HG02642 (cell line): ENCODE results near the gene DACH1.
"Not testable (repeated sequence)": the region's sequence is repeated elsewhere in the genome, so short reads cannot be mapped to it uniquely, and the experiment has no call there.

Experiments used
- ATAC-seq: cut with Tn5 transposase; IDR thresholded peaks from one replicate; pipeline ENCODE4 v1.9.1; 2021; ENCODE audit warnings: mild to moderate bottlenecking; ENCODE audit not compliant: unreplicated experiment, poor library complexity

DACH1 gene

GRCh38 chr13:71786875-71787274 lies 80.1 kb downstream of the DACH1 start:
- ATAC-seq = no peak

- ATAC-seq = no peak
Measured at GRCh38 chr13:71785361-71785760, 81.6 kb downstream of the DACH1 start.

- ATAC-seq = no peak
Measured at GRCh38 chr13:71780546-71780945, 86.5 kb downstream of the DACH1 start.

- not testable (repeated sequence) for ATAC-seq
Measured at GRCh38 chr13:71778998-71779397, 88.0 kb downstream of the DACH1 start.

- ATAC-seq = no peak
Measured at GRCh38 chr13:71775966-71776365, 91.0 kb downstream of the DACH1 start.

GRCh38 chr13:71774863-71775262 lies 92.1 kb downstream of the DACH1 start:
- no peak for ATAC-seq

- no peak for ATAC-seq
Measured at GRCh38 chr13:71773531-71773930, 93.5 kb downstream of the DACH1 start.

GRCh38 chr13:71772361-71772760 lies 94.6 kb downstream of the DACH1 start:
- no peak for ATAC-seq

- no peak for ATAC-seq
Measured at GRCh38 chr13:71771144-71771543, 95.9 kb downstream of the DACH1 start.

- no peak for ATAC-seq
Measured at GRCh38 chr13:71770710-71771109, 96.3 kb downstream of the DACH1 start.

GRCh38 chr13:71768881-71769280 lies 98.1 kb downstream of the DACH1 start:
- ATAC-seq = no peak

GRCh38 chr13:71759651-71760511 lies 107.1 kb downstream of the DACH1 start:
- ATAC-seq = no peak

GRCh38 chr13:71758828-71759227 lies 108.2 kb downstream of the DACH1 start:
- ATAC-seq = no peak

- ATAC-seq = no peak
Measured at GRCh38 chr13:71754407-71754974, 112.5 kb downstream of the DACH1 start.

- ATAC-seq = no peak
Measured at GRCh38 chr13:71752775-71753513, 114.1 kb downstream of the DACH1 start.

- no peak for ATAC-seq
Measured at GRCh38 chr13:71751073-71751472, 115.9 kb downstream of the DACH1 start.

GRCh38 chr13:71730267-71730666 lies 136.7 kb downstream of the DACH1 start:
- no peak for ATAC-seq

GRCh38 chr13:71729441-71729840 lies 137.6 kb downstream of the DACH1 start:
- ATAC-seq = no peak

- no peak for ATAC-seq
Measured at GRCh38 chr13:71727662-71728061, 139.3 kb downstream of the DACH1 start.

GRCh38 chr13:71727042-71727441 lies 140.0 kb downstream of the DACH1 start:
- ATAC-seq = no peak

- no peak for ATAC-seq
Measured at GRCh38 chr13:71722206-71722605, 144.8 kb downstream of the DACH1 start.
